Measurements from ENCODE around the gene PLPP1. TPM values are rescaled to one million over a fixed set of nuclear protein-coding genes. Genes with fewer than 3 reads are reported as not detected.

The PLPP1 gene
- total RNA-seq, 1 experiment from 2014 or later: 20.2 TPM

- intact Hi-C loops (cut with micrococcal nuclease; ENCODE audit: unreplicated experiment): no loop called here
- BruUV-seq (replicated peaks): no TSS peak
- peaks cover 20% of the 10 kb centered on the region for H3K4me1 Mint-ChIP-seq (ENCODE audit: low read depth, unreplicated experiment)
- no peak for DNase-seq
- no peak overlapping the region for H3K27ac Mint-ChIP-seq (ENCODE audit: unreplicated experiment)
- no peaks in the 10 kb centered on the region for H3K9me3 Mint-ChIP-seq (ENCODE audit: low read depth, unreplicated experiment)
- H3K4me3 Mint-ChIP-seq (ENCODE audit: low read depth, unreplicated experiment): no peak overlapping the region
- CTCF ChIA-PET: no interaction called here
- H3K36me3 Mint-ChIP-seq (ENCODE audit: insufficient read depth, unreplicated experiment): no peaks in the 10 kb centered on the region
- no peaks in the 10 kb centered on the region for H3K27me3 Mint-ChIP-seq (ENCODE audit: unreplicated experiment)
- no peak for TF ChIP-seq CTCF (IDR thresholded peaks at IDR 0.05; ENCODE audit: unreplicated experiment)
These were observed 88.0 kb downstream of the PLPP1 start for GRCh38 chr5:55446640-55447351.

- no peak overlapping the region for H3K4me3 Mint-ChIP-seq (ENCODE audit: low read depth, unreplicated experiment)
- H3K36me3 Mint-ChIP-seq (ENCODE audit: insufficient read depth, unreplicated experiment): no peaks in the 10 kb centered on the region
- peaks cover 20% of the 10 kb centered on the region for H3K4me1 Mint-ChIP-seq (ENCODE audit: low read depth, unreplicated experiment)
- intact Hi-C loops (cut with micrococcal nuclease; ENCODE audit: unreplicated experiment): no loop called here
- H3K27ac Mint-ChIP-seq (ENCODE audit: unreplicated experiment): no peak overlapping the region
- no TSS peak for BruUV-seq (replicated peaks)
- CTCF ChIA-PET: no interaction called here
- H3K27me3 Mint-ChIP-seq (ENCODE audit: unreplicated experiment): no peaks in the 10 kb centered on the region
- no peak for DNase-seq
- TF ChIP-seq CTCF (IDR thresholded peaks at IDR 0.05; ENCODE audit: unreplicated experiment): no peak
- no peaks in the 10 kb centered on the region for H3K9me3 Mint-ChIP-seq (ENCODE audit: low read depth, unreplicated experiment)
These were observed 89.0 kb downstream of the PLPP1 start for GRCh38 chr5:55445791-55446190.

- TF ChIP-seq CTCF (IDR thresholded peaks at IDR 0.05; ENCODE audit: unreplicated experiment): no peak
- peaks cover 49% of the 10 kb centered on the region for H3K4me1 Mint-ChIP-seq (ENCODE audit: low read depth, unreplicated experiment)
- CTCF ChIA-PET: no interaction called here
- H3K27me3 Mint-ChIP-seq (ENCODE audit: unreplicated experiment): no peaks in the 10 kb centered on the region
- no peak overlapping the region for H3K27ac Mint-ChIP-seq (ENCODE audit: unreplicated experiment)
- no peak for DNase-seq
- H3K9me3 Mint-ChIP-seq (ENCODE audit: low read depth, unreplicated experiment): no peaks in the 10 kb centered on the region
- no peak overlapping the region for H3K4me3 Mint-ChIP-seq (ENCODE audit: low read depth, unreplicated experiment)
- intact Hi-C loops (cut with micrococcal nuclease; ENCODE audit: unreplicated experiment): no loop called here
- no TSS peak for BruUV-seq (replicated peaks)
- peaks cover 14% of the 10 kb centered on the region for H3K36me3 Mint-ChIP-seq (ENCODE audit: insufficient read depth, unreplicated experiment)
These were observed 92.8 kb downstream of the PLPP1 start for GRCh38 chr5:55441954-55442353.

GRCh38 chr5:55441107-55441771 lies 93.5 kb downstream of the PLPP1 start:
- CTCF ChIA-PET: no interaction called here
- Mint-ChIP-seq H3K4me1 (ENCODE audit: low read depth, unreplicated experiment) (peaks cover 44% of the 10 kb centered on the region), H3K4me3 (ENCODE audit: low read depth, unreplicated experiment) (no peak overlapping the region), H3K36me3 (ENCODE audit: insufficient read depth, unreplicated experiment) (peaks cover 17% of the 10 kb centered on the region), H3K9me3 (ENCODE audit: low read depth, unreplicated experiment) (peaks cover 2% of the 10 kb centered on the region), H3K27me3 (ENCODE audit: unreplicated experiment) (no peaks in the 10 kb centered on the region), H3K27ac (ENCODE audit: unreplicated experiment) (no peak overlapping the region)
- BruUV-seq (replicated peaks): no TSS peak
- intact Hi-C loops (cut with micrococcal nuclease; ENCODE audit: unreplicated experiment): no loop called here
- DNase-seq: no peak
- TF ChIP-seq CTCF (IDR thresholded peaks at IDR 0.05; ENCODE audit: unreplicated experiment): no peak
